Right atrium auricular region (tissue), 2 donors: ENCODE data around the gene POLA2. TPM values are rescaled to one million over a fixed set of nuclear protein-coding genes. Genes with fewer than 3 reads are reported as not detected.

Source experiments
- DNase-seq: peaks from one replicate; pipeline ENCODE4 v3.0.0-alpha.2; 2019; ENCODE audit warnings: low spot score
- H3K27ac ChIP-seq, 2 donors: fragments of 200-600 bp; sonication (generic); 1 replicate in 1 of 2; 2 replicates in 1 of 2; pipeline ENCODE4 v1.5.1; 2016 to 2019
- H3K27me3 ChIP-seq, 2 donors: fragments of 200-600 bp; sonication (generic); one replicate each; pipeline versions ENCODE4 v1.5.1 to v1.6.0; 2017 to 2019
- H3K36me3 ChIP-seq: fragments of 200-600 bp; sonication (generic); one replicate; pipeline ENCODE4 v1.5.1; 2016
- H3K4me1 ChIP-seq, 2 donors: fragments of 200-600 bp; sonication (generic); one replicate each; pipeline versions ENCODE4 v1.5.1 to v1.6.0; 2017 to 2019
- H3K4me3 ChIP-seq, 2 donors: fragments of 200-600 bp; sonication (generic); 1 replicate in 1 of 2; 2 replicates in 1 of 2; pipeline ENCODE4 v1.5.1; 2017 to 2019; ENCODE audit warnings: mild to moderate bottlenecking in 1 of 2, moderate library complexity in 1 of 2
- H3K9me3 ChIP-seq, 2 donors: fragments of 200-600 bp; sonication (generic); one replicate each; pipeline ENCODE4 v1.5.1; 2019
- total RNA-seq, 2 donors: library from RNA; depleted of rRNA; stranded (reverse); fragments of >200 nt; gene quantifications; one replicate each; pipeline ENCODE4 v1.1.0, GENCODE V29; 2016
- TF ChIP-seq, protein P1 (sequence below), 2 donors: fragments of 200-600 bp; sonication (generic); IDR thresholded peaks; one replicate each; pipeline ENCODE4 v1.5.1; 2019; ENCODE audit warnings: antibody characterized with exemption in 2 of 2

POLA2 gene
- total RNA-seq, 2 donors from 2014 or later: 4.5 to 12.4 TPM

DNA sequence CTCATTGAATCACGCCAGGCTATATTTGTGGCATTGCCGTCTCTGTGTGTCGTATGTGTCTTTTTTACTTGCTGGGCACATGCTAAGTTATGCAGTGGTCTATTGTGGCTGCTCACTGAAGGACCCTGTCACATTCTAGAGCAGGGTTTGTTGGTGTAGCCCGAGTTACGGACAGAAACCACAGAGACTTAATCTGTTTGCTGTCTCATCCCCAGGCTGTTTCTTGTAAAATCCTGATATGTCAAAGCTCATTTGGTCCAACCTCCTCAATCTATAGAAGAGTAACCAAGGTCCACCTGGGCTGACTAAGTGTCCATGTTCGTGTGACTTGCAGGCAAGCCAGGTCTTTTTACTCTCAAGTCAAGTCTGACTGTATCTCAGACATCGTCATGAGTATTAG, 76.9 kb downstream of the POLA2 start:
- H3K4me1 ChIP-seq: peaks cover 0 to 48% of the 10 kb centered on the region in 2 donors
- peaks cover 40% of the 10 kb centered on the region for H3K36me3 ChIP-seq

DNA sequence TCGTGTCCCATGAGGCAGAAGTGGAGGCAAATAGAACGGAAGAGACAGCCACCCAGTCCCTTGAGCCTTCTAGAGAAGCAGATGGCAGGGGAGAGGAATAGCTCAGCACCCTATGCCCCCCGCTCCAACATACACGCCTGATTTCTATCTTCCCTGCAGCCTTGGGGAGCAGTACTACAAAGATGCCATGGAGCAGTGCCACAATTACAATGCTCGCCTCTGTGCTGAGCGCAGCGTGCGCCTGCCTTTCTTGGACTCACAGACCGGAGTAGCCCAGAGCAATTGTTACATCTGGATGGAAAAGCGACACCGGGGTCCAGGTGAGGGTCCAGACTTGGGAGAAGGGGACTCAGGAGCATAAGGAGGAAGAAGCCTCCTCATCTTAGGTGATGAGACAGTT, 78.5 kb downstream of the POLA2 start:
- H3K27ac ChIP-seq: no peak overlapping the region
- no peak overlapping the region for H3K4me3 ChIP-seq
- H3K9me3 ChIP-seq: no peaks in the 10 kb centered on the region
- H3K27me3 ChIP-seq: no peaks in the 10 kb centered on the region
- peaks cover 55% of the 10 kb centered on the region for H3K36me3 ChIP-seq
- peaks cover 0 to 37% of the 10 kb centered on the region in 2 donors for H3K4me1 ChIP-seq
- no peak for DNase-seq
- TF ChIP-seq, protein P1, sequence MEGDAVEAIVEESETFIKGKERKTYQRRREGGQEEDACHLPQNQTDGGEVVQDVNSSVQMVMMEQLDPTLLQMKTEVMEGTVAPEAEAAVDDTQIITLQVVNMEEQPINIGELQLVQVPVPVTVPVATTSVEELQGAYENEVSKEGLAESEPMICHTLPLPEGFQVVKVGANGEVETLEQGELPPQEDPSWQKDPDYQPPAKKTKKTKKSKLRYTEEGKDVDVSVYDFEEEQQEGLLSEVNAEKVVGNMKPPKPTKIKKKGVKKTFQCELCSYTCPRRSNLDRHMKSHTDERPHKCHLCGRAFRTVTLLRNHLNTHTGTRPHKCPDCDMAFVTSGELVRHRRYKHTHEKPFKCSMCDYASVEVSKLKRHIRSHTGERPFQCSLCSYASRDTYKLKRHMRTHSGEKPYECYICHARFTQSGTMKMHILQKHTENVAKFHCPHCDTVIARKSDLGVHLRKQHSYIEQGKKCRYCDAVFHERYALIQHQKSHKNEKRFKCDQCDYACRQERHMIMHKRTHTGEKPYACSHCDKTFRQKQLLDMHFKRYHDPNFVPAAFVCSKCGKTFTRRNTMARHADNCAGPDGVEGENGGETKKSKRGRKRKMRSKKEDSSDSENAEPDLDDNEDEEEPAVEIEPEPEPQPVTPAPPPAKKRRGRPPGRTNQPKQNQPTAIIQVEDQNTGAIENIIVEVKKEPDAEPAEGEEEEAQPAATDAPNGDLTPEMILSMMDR (IDR thresholded peaks at IDR 0.05): no peak

More for the DNA sequence above, 76.9 kb downstream of the POLA2 start:
- no peak for DNase-seq
- no peak overlapping the region for H3K27ac ChIP-seq
- H3K27me3 ChIP-seq: no peaks in the 10 kb centered on the region
- H3K9me3 ChIP-seq: no peaks in the 10 kb centered on the region
- TF ChIP-seq, protein P1 (IDR thresholded peaks at IDR 0.05): no peak
- no peak overlapping the region for H3K4me3 ChIP-seq

DNA sequence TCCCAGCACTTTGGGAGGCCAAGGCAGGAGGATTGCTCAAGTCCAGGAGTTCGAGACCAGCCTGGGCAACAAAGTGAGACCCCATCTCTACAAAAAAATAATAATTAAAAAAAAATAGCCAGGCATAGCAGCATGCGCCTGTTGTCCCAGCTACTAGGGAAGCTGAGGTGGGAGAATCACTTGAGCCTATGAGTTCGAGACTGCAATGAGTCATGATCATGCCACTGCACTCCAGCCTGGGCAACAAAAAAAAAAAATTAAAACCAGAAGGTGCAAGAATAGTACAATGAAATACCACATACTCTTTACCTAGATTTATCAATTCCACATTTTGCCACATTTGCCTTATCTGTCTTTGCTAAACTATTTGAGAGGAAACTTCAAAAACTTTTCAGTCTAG, 80.1 kb downstream of the POLA2 start:
- Histone ChIP-seq H3K27me3 (no peaks in the 10 kb centered on the region), H3K36me3 (peaks cover 67% of the 10 kb centered on the region), H3K4me3 (no peak overlapping the region), H3K9me3 (no peaks in the 10 kb centered on the region), H3K27ac (peak overlapping the region in 1 of 2 donors; percentile 50), H3K4me1 (peaks cover 0 to 28% of the 10 kb centered on the region in 2 donors)
- TF ChIP-seq, protein P1 (IDR thresholded peaks at IDR 0.05): no peak
- no peak for DNase-seq

Other genes with a start within 250 kb of the POLA2 start
- gene ARL2, start 247.8 kb upstream of the POLA2 start, total RNA-seq: 100 to 1,000 TPM; 155 to 207 TPM
- 10 to 100 TPM; 19.4 to 21.8 TPM for gene SNX15, start 234.5 kb upstream of the POLA2 start, total RNA-seq
- gene SAC3D1, start 220.8 kb upstream of the POLA2 start, total RNA-seq: 1 to 10 TPM; 5.4 to 6.8 TPM
- gene NAALADL1, start 203.4 kb upstream of the POLA2 start, total RNA-seq: 10 to 100 TPM in 1 of 2 donors, 1 to 10 TPM in 1; 6.0 to 18.9 TPM
- gene CDCA5, start 177.9 kb upstream of the POLA2 start, total RNA-seq: under 1 TPM; 0.16 to 0.52 TPM
- gene ZFPL1, start 177.7 kb upstream of the POLA2 start, total RNA-seq: 10 to 100 TPM; 26.7 to 38.4 TPM
- 100 to 1,000 TPM in 1 of 2 donors, 10 to 100 TPM in 1; 98.5 to 147 TPM for gene VPS51, start 165.7 kb upstream of the POLA2 start, total RNA-seq
- gene TM7SF2, start 150.1 kb upstream of the POLA2 start, total RNA-seq: 100 to 1,000 TPM; 134 to 199 TPM
- gene ZNHIT2, start 144.3 kb upstream of the POLA2 start, total RNA-seq: 10 to 100 TPM in 1 of 2 donors, 1 to 10 TPM in 1; 8.7 to 12.0 TPM
- gene FAU, start 139.8 kb upstream of the POLA2 start, total RNA-seq: 100 to 1,000 TPM; 361 to 585 TPM
- 10 to 100 TPM; 38.8 to 47.8 TPM for gene MRPL49, start 139.6 kb upstream of the POLA2 start, total RNA-seq
- 10 to 100 TPM; 29.1 to 52.0 TPM for gene SYVN1, start 127.4 kb upstream of the POLA2 start, total RNA-seq
- gene SPDYC, start 91.7 kb upstream of the POLA2 start, total RNA-seq: not detected
- gene CAPN1, start 80.0 kb upstream of the POLA2 start, total RNA-seq: 10 to 100 TPM; 89.9 to 93.0 TPM
- 10 to 100 TPM; 14.4 to 31.0 TPM for gene CDC42EP2, start 52.9 kb downstream of the POLA2 start, total RNA-seq
- 10 to 100 TPM; 46.3 TPM for gene DPF2, start 71.9 kb downstream of the POLA2 start, total RNA-seq
- under 1 TPM in 1 of 2 donors, not detected in 1; 0.22 TPM for gene TIGD3, start 92.8 kb downstream of the POLA2 start, total RNA-seq
- gene SLC25A45, start 120.7 kb downstream of the POLA2 start, total RNA-seq: 1 to 10 TPM; 2.6 to 3.3 TPM
- 10 to 100 TPM; 10.2 to 23.8 TPM for gene FRMD8, start 124.7 kb downstream of the POLA2 start, total RNA-seq
- gene NEAT1, start 160.8 kb downstream of the POLA2 start, total RNA-seq: 10 to 100 TPM; 43.7 to 52.5 TPM
- gene MALAT1, start 237.1 kb downstream of the POLA2 start, total RNA-seq: 1,000 to 10,000 TPM; 2,120 to 2,577 TPM